Right lobe of liver (tissue), 6 donors: ENCODE measurements around the gene MBOAT2. TPM values are rescaled to one million over a fixed set of nuclear protein-coding genes. Genes with fewer than 3 reads are reported as not detected.
A peak's percentile ranks its signal among the peaks of the same experiment; 100 is the strongest.

Source experiments
- ATAC-seq, 4 donors: fragments of 200-7000 bp; cut with Tn5 transposase; one replicate each; pipeline ENCODE4 v1.9.1; 2020; ENCODE audit warnings: mild to moderate bottlenecking in 4 of 4, moderate library complexity in 4 of 4
- DNase-seq, 3 donors: peaks; one replicate each; pipeline ENCODE4 v3.0.0-alpha.2; 2020
- H3K27ac ChIP-seq, 3 donors: fragments of 200-600 bp; one replicate each; pipeline ENCODE4 v1.8.0; 2022
- H3K27me3 ChIP-seq, 2 donors: fragments of 200-600 bp; one replicate each; pipeline ENCODE4 v1.8.0; 2022
- H3K36me3 ChIP-seq, 4 donors: fragments of 200-600 bp; sonication (generic) in 1 of 4; one replicate each; pipeline versions ENCODE4 v1.5.1 to v1.8.0; 2017 to 2022; ENCODE audit warnings: control low read depth in 1 of 4
- H3K4me1 ChIP-seq, 4 donors: fragments of 200-600 bp; sonication (generic) in 1 of 4; one replicate each; pipeline versions ENCODE4 v1.5.1 to v1.8.0; 2017 to 2022; ENCODE audit warnings: control low read depth in 1 of 4
- H3K4me3 ChIP-seq, 3 donors: fragments of 200-600 bp; one replicate each; pipeline ENCODE4 v1.8.0; 2022
- H3K9me3 ChIP-seq, 4 donors: fragments of 200-600 bp; sonication (generic) in 1 of 4; one replicate each; pipeline versions ENCODE4 v1.5.1 to v1.8.0; 2017 to 2022; ENCODE audit warnings: control low read depth in 1 of 4
- CTCF ChIP-seq, 4 donors: fragments of 200-600 bp in 3 of 4; fragments of 450-650 bp in 1 of 4; IDR thresholded peaks; one replicate each; pipeline versions ENCODE4 v1.5.1 to v1.8.0; 2016 to 2022; ENCODE audit warnings: antibody characterized with exemption in 4 of 4, mild to moderate bottlenecking in 2 of 4
- POLR2A ChIP-seq: fragments of 450-650 bp; IDR thresholded peaks from one replicate; pipeline ENCODE4 v1.6.1; 2017; ENCODE audit warnings: antibody characterized with exemption, mild to moderate bottlenecking
- WGBS: methylation state at CpG from one replicate; pipeline ENCODE4 v1.1.6; 2018; ENCODE audit warnings: low coverage, low lambda C conversion rate; ENCODE audit not compliant: insufficient coverage; ENCODE audit errors: missing lambda C conversion rate; 5-methylcytosine and 5-hydroxymethylcytosine counted together
- intact Hi-C, 2 donors: fragments of 100-400 bp; cut with DNase I; formaldehyde crosslinking; loops; one replicate each; pipeline versions ENCODE4 v1.11.2 to v1.14.1; 2022
- total RNA-seq, 6 experiments: library from RNA; depleted of rRNA in 2 of 6; stranded (reverse); fragments of >200 nt in 2 of 6; fragmentation: NEBNext Ultra II Directional in 3 of 6; extraction: Animal tissue kit (Norgen Biotek cat#: 25700) in 3 of 6; gene quantifications; one replicate each; pipeline versions ENCODE4 v1.1.0 to v1.2.4, GENCODE V29; 2016 to 2023
- donor health status: DM: no; HTN: yes; CAD: no.
- donor health status: DM: no; HTN: no; CAD: no.
- donor health status: DM: no; HTN: no; CAD: no.
- donor health status: DM: no; HTN: yes; CAD: no.
- donor health status: DM: no; HTN: yes; CAD: no.

The MBOAT2 gene
- total RNA-seq, 6 experiments from 2014 or later, result 0.50 to 1.9 (median 1.5) TPM

- no peaks in the 10 kb centered on the region for H3K9me3 ChIP-seq
- WGBS, result 67% methylated on average over 8 of the region's 8 CpGs
- peaks cover 0 to 28% (median 15%) of the 10 kb centered on the region in 4 donors for H3K4me1 ChIP-seq
- intact Hi-C loops, result no loop called here
- DNase-seq (no peak), ATAC-seq (no peak)
- no peak overlapping the region for H3K4me3 ChIP-seq
- no peaks in the 10 kb centered on the region for H3K27me3 ChIP-seq
- H3K27ac ChIP-seq, result no peak overlapping the region
- TF ChIP-seq CTCF (IDR thresholded peaks at IDR 0.05), result no peak
- no peak for TF ChIP-seq POLR2A
- H3K36me3 ChIP-seq, result peaks cover 0 to 19% (median under 1%) of the 10 kb centered on the region in 4 donors
These were observed 183.5 kb downstream of the MBOAT2 start for GRCh38 chr2:8819948-8820347.

- H3K4me3 ChIP-seq, result no peak overlapping the region
- H3K9me3 ChIP-seq, result no peaks in the 10 kb centered on the region
- H3K27me3 ChIP-seq, result no peaks in the 10 kb centered on the region
- intact Hi-C loops, result no loop called here
- ATAC-seq (peak in 1 of 4 donors; percentile 22), DNase-seq (no peak)
- H3K27ac ChIP-seq, result no peak overlapping the region
- WGBS, result 91% methylated on average over 5 of the region's 5 CpGs
- peaks cover 0 to 28% (median 15%) of the 10 kb centered on the region in 4 donors for H3K4me1 ChIP-seq
- H3K36me3 ChIP-seq, result peaks cover 0 to 14% (median under 1%) of the 10 kb centered on the region in 4 donors
- TF ChIP-seq POLR2A (no peak), CTCF (IDR thresholded peaks at IDR 0.05) (no peak)
These were observed 184.3 kb downstream of the MBOAT2 start for GRCh38 chr2:8819194-8819593.

GRCh38 chr2:8817221-8817620 lies 186.3 kb downstream of the MBOAT2 start:
- no peak for DNase-seq
- no peak for ATAC-seq

GRCh38 chr2:8806885-8807704 lies 196.4 kb downstream of the MBOAT2 start:
- no peaks in the 10 kb centered on the region for H3K27me3 ChIP-seq
- TF ChIP-seq CTCF (IDR thresholded peaks at IDR 0.05) (no peak), POLR2A (no peak)
- peaks cover 0 to 30% (median 7%) of the 10 kb centered on the region in 4 donors for H3K36me3 ChIP-seq
- no peak for ATAC-seq
- intact Hi-C loops, result no loop called here
- no peak for DNase-seq
- no peaks in the 10 kb centered on the region for H3K9me3 ChIP-seq
- no peak overlapping the region for H3K27ac ChIP-seq
- no peaks in the 10 kb centered on the region for H3K4me1 ChIP-seq
- 98% methylated on average over 5 of the region's 6 CpGs for WGBS
- H3K4me3 ChIP-seq, result no peak overlapping the region

More at GRCh38 chr2:8817221-8817620, 186.3 kb downstream of the MBOAT2 start:
- WGBS, result 100% methylated on average over 1 of the region's 1 CpG
- no peaks in the 10 kb centered on the region for H3K27me3 ChIP-seq
- H3K4me1 ChIP-seq, result peaks cover 0 to 22% (median 10%) of the 10 kb centered on the region in 4 donors
- peaks cover 0 to 12% (median under 1%) of the 10 kb centered on the region in 4 donors for H3K36me3 ChIP-seq
- no peak overlapping the region for H3K27ac ChIP-seq
- no peak for TF ChIP-seq CTCF (IDR thresholded peaks at IDR 0.05)
- no peak for TF ChIP-seq POLR2A
- intact Hi-C loops, result no loop called here
- H3K9me3 ChIP-seq, result no peaks in the 10 kb centered on the region
- no peak overlapping the region for H3K4me3 ChIP-seq
